GM19324 (cell line): ENCODE results near the gene RIC8B.
"Not testable (repeated sequence)": the region's sequence is repeated elsewhere in the genome, so short reads cannot be mapped to it uniquely, and the experiment has no call there.

Experiments
- ATAC-seq: cut with Tn5 transposase; IDR thresholded peaks from one replicate; pipeline ENCODE4 v1.9.1; 2021; ENCODE audit warnings: mild to moderate bottlenecking, moderate library complexity; ENCODE audit not compliant: unreplicated experiment, low FRiP score

The RIC8B gene

GRCh38 chr12:106774005-106774807 is at the start of gene RIC8B:
TSS of gene RIC8B (plus strand) at chr12:106774682. CDS start at chr12:106774746, 64 bp downstream.
- ATAC-seq: peak; percentile 90

GRCh38 chr12:106724934-106725333 is 49.5 kb upstream of the RIC8B start:
- no peak for ATAC-seq

GRCh38 chr12:106726603-106727202 is 47.8 kb upstream of the RIC8B start:
- not testable (repeated sequence) for ATAC-seq

GRCh38 chr12:106729611-106730010 is 44.9 kb upstream of the RIC8B start:
- ATAC-seq: no peak

- no peak for ATAC-seq
Observed at GRCh38 chr12:106732890-106733289, 41.6 kb upstream of the RIC8B start.

- no peak for ATAC-seq
Observed at GRCh38 chr12:106733660-106734059, 40.8 kb upstream of the RIC8B start.

- no peak for ATAC-seq
Observed at GRCh38 chr12:106736051-106736957, 38.2 kb upstream of the RIC8B start.

GRCh38 chr12:106739318-106739717 is 35.2 kb upstream of the RIC8B start:
- no peak for ATAC-seq

- ATAC-seq: no peak
Observed at GRCh38 chr12:106739815-106740530, 34.5 kb upstream of the RIC8B start.

GRCh38 chr12:106740818-106741217 is 33.7 kb upstream of the RIC8B start:
- ATAC-seq: no peak

- no peak for ATAC-seq
Observed at GRCh38 chr12:106741247-106741646, 33.2 kb upstream of the RIC8B start.

- no peak for ATAC-seq
Observed at GRCh38 chr12:106743270-106743988, 31.1 kb upstream of the RIC8B start.

- ATAC-seq: no peak
Observed at GRCh38 chr12:106744600-106744999, 29.9 kb upstream of the RIC8B start.

- ATAC-seq: no peak
Observed at GRCh38 chr12:106745181-106745745, 29.2 kb upstream of the RIC8B start.

- ATAC-seq: no peak
Observed at GRCh38 chr12:106747973-106748436, 26.5 kb upstream of the RIC8B start.

- no peak for ATAC-seq
Observed at GRCh38 chr12:106750524-106750923, 24.0 kb upstream of the RIC8B start.

GRCh38 chr12:106753526-106753925 is 21.0 kb upstream of the RIC8B start:
- peak; percentile 92 for ATAC-seq

- ATAC-seq: no peak
Observed at GRCh38 chr12:106754331-106754730, 20.2 kb upstream of the RIC8B start.

GRCh38 chr12:106757623-106758348 is 16.7 kb upstream of the RIC8B start:
- ATAC-seq: no peak
